SU-DHL-6 (cell line): ENCODE measurements around the gene RB1.

ENCODE experiments used
- EZH2phosphoT487 ChIP-seq: fragments of 200-600 bp; sonication (generic), shearing (Covaris generic); conservative IDR thresholded peaks from 2 replicates; pipeline ENCODE4 v1.6.1; 2018; ENCODE audit warnings: mild to moderate bottlenecking, antibody characterized with exemption, low read length, moderate library complexity, mixed read lengths
- TF ChIP-seq, protein P1 (sequence below): fragments of 200-600 bp; sonication (generic); IDR thresholded peaks from one replicate; pipeline ENCODE4 v1.5.1; 2017; ENCODE audit warnings: antibody characterized with exemption, mild to moderate bottlenecking, low read length, moderate library complexity; ENCODE audit not compliant: insufficient read depth, poor library complexity, severe bottlenecking

DNA sequence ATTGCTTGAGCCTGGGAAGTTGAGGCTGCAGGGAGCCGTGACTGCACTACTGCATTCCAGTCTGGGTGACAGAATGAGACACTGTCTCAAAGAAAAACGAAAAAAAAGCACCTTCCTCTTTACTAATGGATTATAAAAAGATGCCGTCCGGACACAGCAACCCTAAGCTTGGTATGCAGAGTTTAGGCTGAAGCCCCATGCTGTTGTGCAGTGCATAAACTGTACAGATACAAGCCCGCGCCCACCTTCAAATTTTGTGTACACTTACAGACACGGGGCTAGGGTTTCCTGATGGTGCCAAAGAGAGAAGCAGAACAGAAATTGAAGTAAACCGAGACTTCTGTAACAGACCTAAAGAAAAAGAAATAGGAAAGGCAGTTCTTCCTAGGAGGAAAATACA is 100.4 kb downstream of the RB1 start:
- TF ChIP-seq, protein P1, sequence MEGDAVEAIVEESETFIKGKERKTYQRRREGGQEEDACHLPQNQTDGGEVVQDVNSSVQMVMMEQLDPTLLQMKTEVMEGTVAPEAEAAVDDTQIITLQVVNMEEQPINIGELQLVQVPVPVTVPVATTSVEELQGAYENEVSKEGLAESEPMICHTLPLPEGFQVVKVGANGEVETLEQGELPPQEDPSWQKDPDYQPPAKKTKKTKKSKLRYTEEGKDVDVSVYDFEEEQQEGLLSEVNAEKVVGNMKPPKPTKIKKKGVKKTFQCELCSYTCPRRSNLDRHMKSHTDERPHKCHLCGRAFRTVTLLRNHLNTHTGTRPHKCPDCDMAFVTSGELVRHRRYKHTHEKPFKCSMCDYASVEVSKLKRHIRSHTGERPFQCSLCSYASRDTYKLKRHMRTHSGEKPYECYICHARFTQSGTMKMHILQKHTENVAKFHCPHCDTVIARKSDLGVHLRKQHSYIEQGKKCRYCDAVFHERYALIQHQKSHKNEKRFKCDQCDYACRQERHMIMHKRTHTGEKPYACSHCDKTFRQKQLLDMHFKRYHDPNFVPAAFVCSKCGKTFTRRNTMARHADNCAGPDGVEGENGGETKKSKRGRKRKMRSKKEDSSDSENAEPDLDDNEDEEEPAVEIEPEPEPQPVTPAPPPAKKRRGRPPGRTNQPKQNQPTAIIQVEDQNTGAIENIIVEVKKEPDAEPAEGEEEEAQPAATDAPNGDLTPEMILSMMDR: no peak
- TF ChIP-seq EZH2phosphoT487: no peak
